Kidney (tissue), 14 donors: ENCODE results near the gene RSBN1L. TPM values are rescaled to one million over a fixed set of nuclear protein-coding genes. Genes with fewer than 3 reads are reported as not detected.

Source experiments
- DNase-seq, 5 donors: peaks; one replicate each; pipeline ENCODE4 v3.0.0-alpha.2; 2013 to 2020
- FAIRE-seq: peaks from 2 replicates; lab custom pipeline; 2012; peaks lifted over from hg19 to GRCh38; lab: Jason Lieb, UNC
- H3K27ac ChIP-seq, 2 donors: one replicate each; pipeline ENCODE4 v1.7.0; 2013; ENCODE audit warnings: low read depth in 2 of 2, low read length in 2 of 2, inconsistent platforms in 1 of 2
- H3K27me3 ChIP-seq: one replicate; pipeline ENCODE4 v1.7.1; 2013; ENCODE audit warnings: low read length, inconsistent platforms; ENCODE audit not compliant: control insufficient read depth, insufficient read depth
- H3K36me3 ChIP-seq, 3 donors: one replicate each; pipeline versions ENCODE4 v1.7.0 to v1.7.1; 2013; ENCODE audit warnings: low read length in 3 of 3, control low read depth in 1 of 3, inconsistent platforms in 1 of 3; ENCODE audit not compliant: insufficient read depth in 3 of 3, control insufficient read depth in 2 of 3
- H3K4me1 ChIP-seq, 3 donors: one replicate each; pipeline versions ENCODE4 v1.7.0 to v1.7.1; 2013; ENCODE audit warnings: low read length in 3 of 3, inconsistent platforms in 1 of 3, low read depth in 1 of 3; ENCODE audit not compliant: control insufficient read depth in 2 of 3, insufficient read depth in 2 of 3
- H3K4me3 ChIP-seq, 3 donors: one replicate each; pipeline versions ENCODE4 v1.7.0 to v1.8.1; 2013; ENCODE audit warnings: low read length in 3 of 3, control low read depth in 1 of 3, inconsistent platforms in 1 of 3
- H3K9ac ChIP-seq, 3 donors: one replicate each; pipeline versions ENCODE4 v1.7.0 to v1.7.1; 2013; ENCODE audit warnings: low read length in 3 of 3, control low read depth in 1 of 3, inconsistent platforms in 1 of 3
- H3K9me3 ChIP-seq, 3 donors: one replicate each; pipeline versions ENCODE4 v1.7.0 to v1.7.1; 2013; ENCODE audit warnings: low read length in 3 of 3, control low read depth in 1 of 3, inconsistent platforms in 1 of 3; ENCODE audit not compliant: control insufficient read depth in 2 of 3, insufficient read depth in 1 of 3
- CTCF ChIP-seq: IDR thresholded peaks from 3 replicates; pipeline ENCODE4 v1.5.1; 2012; ENCODE audit warnings: mild to moderate bottlenecking, moderate library complexity, borderline replicate concordance; ENCODE audit not compliant: insufficient read depth; ENCODE audit errors: extremely low read depth
- intact Hi-C: fragments of 100-400 bp; cut with DNase I; formaldehyde crosslinking; loops from one replicate; pipeline ENCODE4 v1.11.1; 2022
- polyA plus RNA-seq: library from polyadenylated mRNA; stranded (reverse); fragments of 350-450 nt; fragmentation: Illumina TruSeq; extraction: RNeasy Lipid Tissue Mini Kit (QIAGEN cat#74804); gene quantifications from one replicate; pipeline ENCODE4 v1.2.3, GENCODE V29; 2014; ENCODE audit warnings: low read depth, low replicate concordance; ENCODE audit not compliant: insufficient read depth
- total RNA-seq: library from RNA; stranded (reverse); fragmentation: NEBNext Ultra II Directional; extraction: Animal tissue kit (Norgen Biotek cat#: 25700); gene quantifications from one replicate; pipeline ENCODE4 v1.2.1, GENCODE V29; 2021
- donor health status: control.
- donor health status: control.
- donor health status: control.
- donor health status: control.
- donor health status: control.
- donor health status: DM: yes; HTN: yes; CAD: no.
- donor health status: Normal renal cell carcinoma (clear cell type).

Gene RSBN1L
- total and polyA plus RNA-seq, 2 donors from 2014 or later, result 7.3 to 18.0 TPM

- no peaks in the 10 kb centered on the region for H3K27me3 ChIP-seq
- TF ChIP-seq CTCF, result no peak
- H3K9ac ChIP-seq, result no peak overlapping the region
- H3K9me3 ChIP-seq, result no peaks in the 10 kb centered on the region
- peaks cover 0 to 5% (median 0%) of the 10 kb centered on the region in 3 donors for H3K4me1 ChIP-seq
- no peak for DNase-seq
- H3K27ac ChIP-seq, result no peak overlapping the region
- no peaks in the 10 kb centered on the region for H3K36me3 ChIP-seq
- no peak overlapping the region for H3K4me3 ChIP-seq
- no peak for FAIRE-seq
- intact Hi-C loops, result no loop called here
Observed at GRCh38 chr7:77691892-77692491, 4.3 kb upstream of the RSBN1L start.

- Histone ChIP-seq H3K36me3 (no peaks in the 10 kb centered on the region), H3K27me3 (no peaks in the 10 kb centered on the region), H3K4me1 (peaks cover 2 to 8% (median 5%) of the 10 kb centered on the region in 3 donors), H3K4me3 (peak overlapping the region in 1 of 3 donors; percentile 1), H3K27ac (no peak overlapping the region), H3K9me3 (no peaks in the 10 kb centered on the region), H3K9ac (no peak overlapping the region)
- FAIRE-seq, result no peak
- intact Hi-C loops, result no loop called here
- TF ChIP-seq CTCF, result no peak
- no peak for DNase-seq
Observed at GRCh38 chr7:77693830-77694583, 2.3 kb upstream of the RSBN1L start.

- FAIRE-seq, result no peak
- Histone ChIP-seq H3K36me3 (no peaks in the 10 kb centered on the region), H3K9ac (peak overlapping the region; percentile 81 to 94 (median 90)), H3K9me3 (no peaks in the 10 kb centered on the region), H3K27ac (peak overlapping the region; percentile 92 to 99), H3K27me3 (no peaks in the 10 kb centered on the region), H3K4me1 (peaks cover 3 to 12% (median 11%) of the 10 kb centered on the region in 3 donors), H3K4me3 (peak overlapping the region; percentile 86 to 97 (median 96))
- intact Hi-C loops, result no loop called here
- TF ChIP-seq CTCF, result no peak
- peak; percentile 71 to 87 (median 80) for DNase-seq
Observed at GRCh38 chr7:77696643-77697534, 630 bp downstream of the RSBN1L start.
